ENCODE results near the gene TACR2. TPM values are rescaled to one million over a fixed set of nuclear protein-coding genes. Genes with fewer than 3 reads are reported as not detected.

The TACR2 gene
- total RNA-seq, 4 donors from 2014 or later = 18.9 to 241 (median 78.9) TPM

DNA sequence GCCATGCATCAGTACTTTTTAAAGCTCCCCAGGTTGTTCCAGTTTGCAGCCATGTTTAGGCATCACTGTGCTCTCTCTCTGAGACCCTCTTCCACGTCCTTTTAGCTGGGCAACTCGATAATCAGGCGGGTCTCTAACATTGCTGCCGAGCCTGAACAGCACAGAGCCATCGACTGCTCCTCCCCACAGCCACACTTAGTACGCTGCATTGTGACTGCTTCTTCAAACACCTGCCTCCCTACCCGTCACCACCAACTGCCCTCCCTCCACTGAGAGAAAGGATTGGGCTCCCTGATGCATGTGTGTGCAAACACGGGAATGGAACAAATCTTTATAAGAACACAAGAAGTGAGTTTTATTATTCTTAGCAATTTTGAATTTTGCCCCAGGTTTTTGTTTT, 11.4 kb upstream of the TACR2 start:
- in situ Hi-C loops (cut with MboI; ENCODE audit: low pct_ligation_motif_present in 1 of 4, low pct_unique_long_range_greater_than_20kb in 1 of 4, low sequenced_read_pairs in 3 of 4) (loop anchor here in 1 of 4 donors (5.0 kb wide), 1 partner anchor 79 kb away; no protein-coding TSS in a partner anchor), intact Hi-C loops (cut with DNase I; ENCODE audit: low total_unique reads) (no loop called here)
- Histone ChIP-seq H3K4me1 (peaks cover 14 to 38% (median 24%) of the 10 kb centered on the region in 4 donors), H3K4me3 (no peak overlapping the region), H3K9me3 (no peaks in the 10 kb centered on the region), H3K27ac (no peak overlapping the region), H3K36me3 (no peaks in the 10 kb centered on the region), H3K27me3 (no peaks in the 10 kb centered on the region)
- TF ChIP-seq POLR2AphosphoS5 (IDR thresholded peaks at IDR 0.05) (no peak), EP300 (IDR thresholded peaks at IDR 0.05; ENCODE audit: low read depth) (no peak), POLR2A (IDR thresholded peaks at IDR 0.05) (no peak)
- TF ChIP-seq, protein P1, sequence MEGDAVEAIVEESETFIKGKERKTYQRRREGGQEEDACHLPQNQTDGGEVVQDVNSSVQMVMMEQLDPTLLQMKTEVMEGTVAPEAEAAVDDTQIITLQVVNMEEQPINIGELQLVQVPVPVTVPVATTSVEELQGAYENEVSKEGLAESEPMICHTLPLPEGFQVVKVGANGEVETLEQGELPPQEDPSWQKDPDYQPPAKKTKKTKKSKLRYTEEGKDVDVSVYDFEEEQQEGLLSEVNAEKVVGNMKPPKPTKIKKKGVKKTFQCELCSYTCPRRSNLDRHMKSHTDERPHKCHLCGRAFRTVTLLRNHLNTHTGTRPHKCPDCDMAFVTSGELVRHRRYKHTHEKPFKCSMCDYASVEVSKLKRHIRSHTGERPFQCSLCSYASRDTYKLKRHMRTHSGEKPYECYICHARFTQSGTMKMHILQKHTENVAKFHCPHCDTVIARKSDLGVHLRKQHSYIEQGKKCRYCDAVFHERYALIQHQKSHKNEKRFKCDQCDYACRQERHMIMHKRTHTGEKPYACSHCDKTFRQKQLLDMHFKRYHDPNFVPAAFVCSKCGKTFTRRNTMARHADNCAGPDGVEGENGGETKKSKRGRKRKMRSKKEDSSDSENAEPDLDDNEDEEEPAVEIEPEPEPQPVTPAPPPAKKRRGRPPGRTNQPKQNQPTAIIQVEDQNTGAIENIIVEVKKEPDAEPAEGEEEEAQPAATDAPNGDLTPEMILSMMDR (IDR thresholded peaks at IDR 0.05) = no peak
- 57 to 59% methylated on average over 5 to 8 of the region's 8 CpGs for WGBS, 2 donors (ENCODE audit: low coverage in 1 of 2)
- no peak for DNase-seq

DNA sequence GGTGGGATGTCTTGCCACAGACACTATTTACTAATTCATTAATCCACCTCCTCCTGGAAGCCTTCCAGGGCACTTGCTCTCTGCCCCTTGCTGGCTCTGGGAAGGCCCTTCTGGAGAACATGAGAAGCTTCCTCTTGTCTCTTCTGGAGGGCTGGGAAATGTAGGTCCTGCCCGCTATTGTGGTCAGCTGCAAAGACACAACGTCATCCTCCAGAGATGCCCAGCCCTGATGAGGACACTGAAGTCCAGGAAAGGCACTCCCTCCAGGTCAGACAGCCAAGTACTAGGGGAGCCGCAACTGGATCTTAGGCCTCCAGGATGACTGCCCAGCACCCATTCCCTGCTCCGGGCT, 9.6 kb upstream of the TACR2 start:
- intact Hi-C loops (cut with DNase I; ENCODE audit: low total_unique reads) (loop anchor here (2.0 kb wide), 1 partner anchor 82 kb away; no protein-coding TSS in a partner anchor), in situ Hi-C loops (cut with MboI; ENCODE audit: low pct_ligation_motif_present in 1 of 4, low pct_unique_long_range_greater_than_20kb in 1 of 4, low sequenced_read_pairs in 3 of 4) (loop anchor here in 1 of 4 donors (5.0 kb wide), 1 partner anchor 81 kb away; no protein-coding TSS in a partner anchor)
- peaks cover 14 to 48% (median 29%) of the 10 kb centered on the region in 4 donors for H3K4me1 ChIP-seq
- WGBS, 2 donors (ENCODE audit: low coverage in 1 of 2) = 83% methylated on average over 4 of the region's 4 CpGs; no CpG with 5 or more reads in 1 of the 2 donors
- H3K4me3 ChIP-seq = no peak overlapping the region
- no peaks in the 10 kb centered on the region for H3K27me3 ChIP-seq
- TF ChIP-seq POLR2A (IDR thresholded peaks at IDR 0.05) (no peak), EP300 (IDR thresholded peaks at IDR 0.05; ENCODE audit: low read depth) (no peak), POLR2AphosphoS5 (IDR thresholded peaks at IDR 0.05) (no peak)
- TF ChIP-seq, protein P1 (IDR thresholded peaks at IDR 0.05) = no peak
- DNase-seq = no peak
- H3K9me3 ChIP-seq = no peaks in the 10 kb centered on the region
- peak overlapping the region; percentile 77 to 82 (median 79) for H3K27ac ChIP-seq
- no peaks in the 10 kb centered on the region for H3K36me3 ChIP-seq

DNA sequence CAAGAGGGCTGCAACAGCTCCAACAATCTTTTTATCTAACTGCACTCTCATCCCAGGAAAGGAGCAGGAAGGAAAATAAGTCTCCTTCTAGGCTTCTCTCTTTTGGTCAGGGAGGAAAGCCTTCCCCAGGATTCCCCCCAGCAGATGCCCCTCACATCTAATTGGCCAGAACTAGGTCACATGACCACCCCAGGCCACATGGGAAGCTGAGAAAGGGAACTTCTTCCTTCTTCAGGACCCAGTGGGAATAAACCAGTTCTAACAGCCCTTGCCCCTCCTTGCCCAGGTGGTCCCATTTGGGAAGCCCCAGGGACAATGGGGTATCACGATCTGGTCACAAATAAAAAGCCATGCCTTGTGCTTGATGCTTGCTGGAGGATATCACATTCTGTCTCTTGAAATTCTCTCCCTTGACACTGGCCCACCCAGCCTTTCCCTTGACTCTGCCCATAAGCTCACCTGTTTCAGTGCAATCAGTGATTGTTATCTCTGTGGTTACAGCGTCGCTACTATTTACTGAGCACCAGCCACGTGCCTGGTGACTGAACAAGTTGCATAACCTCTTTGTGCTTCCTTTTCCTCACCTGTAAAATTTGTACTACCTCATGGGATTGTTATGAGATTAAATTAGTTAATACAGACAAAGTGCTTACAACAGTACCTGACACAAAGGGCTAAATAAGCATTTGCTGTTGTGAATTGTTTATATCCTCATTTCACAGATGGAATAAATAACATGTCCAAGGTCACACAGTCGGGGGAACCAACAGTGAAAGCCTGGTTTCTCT, 9.0 kb upstream of the TACR2 start:
- intact Hi-C loops (cut with DNase I; ENCODE audit: low total_unique reads) = loop anchor here (2.0 kb wide), 1 partner anchor 83 kb away; no protein-coding TSS in a partner anchor
- in situ Hi-C loops (cut with MboI; ENCODE audit: low pct_ligation_motif_present in 1 of 4, low pct_unique_long_range_greater_than_20kb in 1 of 4, low sequenced_read_pairs in 3 of 4) = loop anchor here in 1 of 4 donors (5.0 kb wide), 1 partner anchor 82 kb away; no protein-coding TSS in a partner anchor
- Histone ChIP-seq H3K9me3 (no peaks in the 10 kb centered on the region), H3K36me3 (no peaks in the 10 kb centered on the region), H3K4me3 (no peak overlapping the region), H3K4me1 (peaks cover 14 to 48% (median 30%) of the 10 kb centered on the region in 4 donors), H3K27ac (peak overlapping the region; percentile 77 to 82 (median 79)), H3K27me3 (no peaks in the 10 kb centered on the region)
- TF ChIP-seq POLR2A (IDR thresholded peaks at IDR 0.05) (no peak), EP300 (IDR thresholded peaks at IDR 0.05; ENCODE audit: low read depth) (no peak), POLR2AphosphoS5 (IDR thresholded peaks at IDR 0.05) (peak in 1 of 3 donors; percentile 52)
- TF ChIP-seq, protein P1 (IDR thresholded peaks at IDR 0.05) = no peak
- peak; percentile 73 for DNase-seq
- 38 to 60% methylated on average over 1 to 5 of the region's 5 CpGs for WGBS, 2 donors (ENCODE audit: low coverage in 1 of 2)

DNA sequence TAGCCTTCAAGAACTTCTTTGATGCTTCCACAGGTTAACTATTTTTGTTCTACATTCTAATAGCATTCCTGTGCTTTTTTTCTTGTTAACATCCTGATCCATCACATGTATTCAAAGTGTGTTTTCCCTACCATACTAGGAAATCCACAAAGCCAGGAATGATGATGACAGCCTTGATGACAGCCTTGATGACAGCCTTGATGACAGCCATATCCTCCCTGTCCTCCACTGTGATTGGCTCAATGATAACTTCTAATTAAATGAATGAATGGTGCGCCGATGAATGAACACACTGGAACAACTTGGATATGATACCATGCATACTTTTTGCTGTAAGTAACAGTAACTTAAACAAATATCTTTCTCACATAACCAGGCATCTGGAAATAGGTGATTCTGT, 8.3 kb upstream of the TACR2 start:
- intact Hi-C loops (cut with DNase I; ENCODE audit: low total_unique reads) = no loop called here
- Histone ChIP-seq H3K4me3 (no peak overlapping the region), H3K9me3 (no peaks in the 10 kb centered on the region), H3K4me1 (peaks cover 14 to 51% (median 32%) of the 10 kb centered on the region in 4 donors), H3K36me3 (no peaks in the 10 kb centered on the region), H3K27me3 (no peaks in the 10 kb centered on the region), H3K27ac (peak overlapping the region; percentile 77 to 82 (median 79))
- in situ Hi-C loops (cut with MboI; ENCODE audit: low pct_ligation_motif_present in 1 of 4, low pct_unique_long_range_greater_than_20kb in 1 of 4, low sequenced_read_pairs in 3 of 4) = loop anchor here in 1 of 4 donors (5.0 kb wide), 1 partner anchor 82 kb away; no protein-coding TSS in a partner anchor
- WGBS, 2 donors (ENCODE audit: low coverage in 1 of 2) = 94 to 96% methylated on average over 2 of the region's 2 CpGs
- TF ChIP-seq, protein P1 (IDR thresholded peaks at IDR 0.05) = no peak
- no peak for TF ChIP-seq EP300 (IDR thresholded peaks at IDR 0.05; ENCODE audit: low read depth)
- no peak for DNase-seq

All from transverse colon (tissue), 4 donors.